Psoas muscle (tissue), 8 donors: Measurements from ENCODE around the gene ZNF410. TPM values are rescaled to one million over a fixed set of nuclear protein-coding genes. Genes with fewer than 3 reads are reported as not detected.
"Not testable (repeated sequence)": the region's sequence is repeated elsewhere in the genome, so short reads cannot be mapped to it uniquely, and the experiment has no call there.

ENCODE experiments used
- ATAC-seq, 4 donors: fragments of 200-7000 bp; cut with Tn5 transposase; one replicate each; pipeline ENCODE4 v1.9.1; 2020; ENCODE audit warnings: moderate library complexity in 3 of 4, mild to moderate bottlenecking in 2 of 4
- DNase-seq, 2 donors: peaks; one replicate each; pipeline ENCODE4 v3.0.0-alpha.2; 2020
- H3K27ac ChIP-seq: fragments of 200-600 bp; one replicate; pipeline ENCODE4 v1.8.0; 2022
- H3K27me3 ChIP-seq, 3 donors: fragments of 200-600 bp in 1 of 3; one replicate each; pipeline versions ENCODE4 v1.6.1 to v1.8.0; 2013 to 2022; ENCODE audit warnings: low read length in 2 of 3, mild to moderate bottlenecking in 2 of 3, moderate library complexity in 1 of 3; ENCODE audit not compliant: insufficient read depth in 3 of 3
- H3K36me3 ChIP-seq, 2 donors: fragments of 200-600 bp in 1 of 2; one replicate each; pipeline versions ENCODE4 v1.6.1 to v1.8.0; 2013 to 2022; ENCODE audit warnings: low read depth in 1 of 2, mild to moderate bottlenecking in 1 of 2, moderate library complexity in 1 of 2; ENCODE audit not compliant: insufficient read depth in 1 of 2
- H3K4me1 ChIP-seq: fragments of 200-600 bp; one replicate; pipeline ENCODE4 v1.8.0; 2022
- H3K4me3 ChIP-seq: fragments of 200-600 bp; one replicate; pipeline ENCODE4 v1.8.0; 2022; ENCODE audit warnings: mild to moderate bottlenecking
- H3K9me3 ChIP-seq: fragments of 200-600 bp; one replicate; pipeline ENCODE4 v1.8.0; 2022
- CTCF ChIP-seq: fragments of 200-600 bp; IDR thresholded peaks from one replicate; pipeline ENCODE4 v1.8.0; 2022; ENCODE audit warnings: antibody characterized with exemption
- WGBS, 3 donors: extraction: QIAGEN DNeasy Blood & Tissue Kit; methylation state at CpG; one replicate each; pipeline versions ENCODE4 v1.1.6 to v1.1.7; 2013; 5-methylcytosine and 5-hydroxymethylcytosine counted together
- intact Hi-C, 2 donors: fragments of 100-400 bp; cut with DNase I; formaldehyde crosslinking; loops; one replicate each; pipeline versions ENCODE4 v1.11.0 to v1.14.2; 2022
- polyA plus RNA-seq, 3 donors: library from polyadenylated mRNA; stranded (reverse); fragments of 200-250 nt; gene quantifications; one replicate each; pipeline ENCODE4 v1.2.3, GENCODE V29; 2013
- total RNA-seq, 4 donors: library from RNA; stranded (reverse); fragmentation: NEBNext Ultra II Directional in 2 of 4; extraction: Animal tissue kit (Norgen Biotek cat#: 25700) in 2 of 4; gene quantifications; one replicate each; pipeline versions ENCODE4 v1.2.1 to v1.2.4, GENCODE V29; 2021 to 2023
- donor health status: healthy with polysubstance abuse.
- donor health status: DM: no; HTN: no; CAD: no; lungs with moderate emphysema.
- donor health status: Bipolar disorder and iron deficiency.
- donor health status: healthy.
- donor health status: DM: yes; HTN: yes; CAD: no.
- donor health status: DM: no; HTN: no; CAD: no.
- donor health status: DM: no; HTN: no; CAD: no.
- donor health status: DM: yes; HTN: yes; CAD: no.

Gene ZNF410
- total and polyA plus RNA-seq, 7 donors: 13.1 to 40.6 (median 21.4) TPM

GRCh38 chr14:73903028-73903427 is 16.4 kb downstream of the ZNF410 start:
- H3K27me3 ChIP-seq: no peaks in the 10 kb centered on the region
- WGBS, 3 donors: 79 to 85% (median 83%) methylated on average over 3 of the region's 3 CpGs
- ATAC-seq (no peak), DNase-seq (no peak)
- H3K4me1 ChIP-seq: peaks cover 8% of the 10 kb centered on the region
- TF ChIP-seq CTCF: no peak
- H3K27ac ChIP-seq: no peak overlapping the region
- intact Hi-C loops: no loop called here
- no peaks in the 10 kb centered on the region for H3K9me3 ChIP-seq
- peaks cover 12 to 94% of the 10 kb centered on the region in 2 donors for H3K36me3 ChIP-seq
- H3K4me3 ChIP-seq: no peak overlapping the region

- H3K4me1 ChIP-seq: no peaks in the 10 kb centered on the region
- intact Hi-C loops: no loop called here
- no peak for ATAC-seq
- no peak for DNase-seq
- H3K9me3 ChIP-seq: no peaks in the 10 kb centered on the region
- no peaks in the 10 kb centered on the region for H3K27me3 ChIP-seq
- TF ChIP-seq CTCF: no peak
- H3K36me3 ChIP-seq: peaks cover 23 to 92% of the 10 kb centered on the region in 2 donors
- no peak overlapping the region for H3K4me3 ChIP-seq
- no peak overlapping the region for H3K27ac ChIP-seq
- WGBS, 3 donors: 97 to 100% (median 100%) methylated on average over 1 of the region's 1 CpG
Measured at GRCh38 chr14:73909681-73910080, 23.0 kb downstream of the ZNF410 start.

- Histone ChIP-seq H3K9me3 (no peaks in the 10 kb centered on the region), H3K4me3 (no peak overlapping the region), H3K27ac (no peak overlapping the region), H3K4me1 (peaks cover 10% of the 10 kb centered on the region), H3K27me3 (no peaks in the 10 kb centered on the region), H3K36me3 (peaks cover 19 to 77% of the 10 kb centered on the region in 2 donors)
- no peak for DNase-seq
- no peak for TF ChIP-seq CTCF
- ATAC-seq: no peak
- intact Hi-C loops: no loop called here
- 90 to 93% (median 90%) methylated on average over 3 of the region's 3 CpGs for WGBS, 3 donors
Measured at GRCh38 chr14:73913256-73913655, 26.6 kb downstream of the ZNF410 start.

- Histone ChIP-seq H3K27me3 (no peaks in the 10 kb centered on the region), H3K36me3 (peaks cover 4 to 74% of the 10 kb centered on the region in 2 donors), H3K4me3 (no peak overlapping the region), H3K4me1 (peaks cover 10% of the 10 kb centered on the region), H3K27ac (peak overlapping the region; percentile 9), H3K9me3 (no peaks in the 10 kb centered on the region)
- DNase-seq: no peak
- ATAC-seq: peak in 2 of 4 donors; percentile 75 to 82
- TF ChIP-seq CTCF: no peak
- 57 to 76% (median 57%) methylated on average over 6 of the region's 6 CpGs for WGBS, 3 donors
- intact Hi-C loops: no loop called here
Measured at GRCh38 chr14:73916324-73916723, 29.7 kb downstream of the ZNF410 start.

GRCh38 chr14:73919457-73919856 is 32.8 kb downstream of the ZNF410 start:
- H3K4me1 ChIP-seq, intact Hi-C loops, H3K4me3 ChIP-seq, H3K27ac ChIP-seq, H3K9me3 ChIP-seq, DNase-seq, ATAC-seq, H3K27me3 ChIP-seq: not testable (repeated sequence)
- peaks cover 4 to 79% of the 10 kb centered on the region in 2 donors for H3K36me3 ChIP-seq
- WGBS, 3 donors: 96 to 99% (median 97%) methylated on average over 2 of the region's 2 CpGs
